H4 (cell line): ENCODE measurements around the gene EXD3. TPM values are rescaled to one million over a fixed set of nuclear protein-coding genes. Genes with fewer than 3 reads are reported as not detected.

ENCODE experiments used
- DNase-seq: peaks from one replicate; pipeline ENCODE4 v3.0.0-alpha.2; 2015; ENCODE audit warnings: low spot score
- total RNA-seq: library from RNA; depleted of rRNA; stranded (reverse); fragments of >200 nt; shearing (Covaris generic); gene quantifications from 2 replicates; pipeline ENCODE4 v1.2.3, GENCODE V29; 2014

EXD3 gene
- total RNA-seq, 1 experiment from 2014 or later = 2.8 TPM

DNA sequence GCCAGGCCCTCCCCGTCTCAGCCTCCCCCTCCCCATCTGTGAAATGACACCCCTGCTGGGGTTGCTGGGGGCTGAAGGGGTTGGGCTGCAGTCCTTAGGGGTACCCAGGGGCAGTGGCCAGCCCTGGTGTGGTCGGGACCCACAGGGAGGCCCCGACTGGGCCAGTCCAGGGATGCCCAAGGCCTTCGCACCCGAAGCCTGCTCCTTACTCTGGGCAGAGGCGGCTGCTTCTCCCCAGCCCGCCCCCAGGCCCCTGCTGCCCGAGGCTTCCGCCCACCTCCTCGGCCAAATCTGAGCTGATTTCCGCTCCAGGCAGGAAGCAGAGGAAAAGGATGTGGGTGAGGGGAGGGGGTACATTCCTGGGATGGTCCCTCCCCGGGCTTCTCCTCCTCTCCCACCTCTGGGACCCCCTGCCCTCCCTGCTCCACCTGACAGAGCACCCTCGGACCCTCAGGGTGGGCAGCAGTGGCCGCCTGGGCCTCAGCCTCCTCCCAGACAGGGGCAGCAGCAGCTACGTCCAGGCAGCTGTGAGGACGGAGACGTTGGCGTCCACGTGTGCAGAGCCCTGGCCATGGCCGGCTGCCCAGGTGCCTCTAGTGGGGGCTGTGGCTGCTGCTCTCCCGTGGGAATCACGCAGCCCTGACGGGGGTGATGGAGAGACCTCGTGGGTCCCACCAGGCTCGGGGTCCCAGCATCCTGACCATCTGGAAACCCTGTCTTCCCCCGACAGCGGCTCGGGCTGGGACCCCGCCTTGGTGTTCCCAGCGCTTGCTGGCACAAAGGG lies 116.7 kb downstream of the EXD3 start:
- no peak for DNase-seq

DNA sequence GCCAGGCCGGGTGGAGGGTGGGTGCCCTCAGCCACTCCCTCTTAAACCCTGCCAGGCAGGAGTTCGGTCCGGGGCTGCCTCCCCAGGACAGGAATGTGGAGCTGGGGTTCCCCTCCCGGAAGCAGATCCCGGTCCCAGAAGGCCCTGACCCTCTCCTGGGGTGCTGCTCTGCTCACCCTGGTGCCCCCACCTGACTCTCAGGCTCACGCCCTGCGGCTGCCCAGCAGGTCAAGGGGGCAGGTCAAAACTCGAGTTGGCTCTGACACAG lies 117.2 kb downstream of the EXD3 start:
- no peak for DNase-seq

DNA sequence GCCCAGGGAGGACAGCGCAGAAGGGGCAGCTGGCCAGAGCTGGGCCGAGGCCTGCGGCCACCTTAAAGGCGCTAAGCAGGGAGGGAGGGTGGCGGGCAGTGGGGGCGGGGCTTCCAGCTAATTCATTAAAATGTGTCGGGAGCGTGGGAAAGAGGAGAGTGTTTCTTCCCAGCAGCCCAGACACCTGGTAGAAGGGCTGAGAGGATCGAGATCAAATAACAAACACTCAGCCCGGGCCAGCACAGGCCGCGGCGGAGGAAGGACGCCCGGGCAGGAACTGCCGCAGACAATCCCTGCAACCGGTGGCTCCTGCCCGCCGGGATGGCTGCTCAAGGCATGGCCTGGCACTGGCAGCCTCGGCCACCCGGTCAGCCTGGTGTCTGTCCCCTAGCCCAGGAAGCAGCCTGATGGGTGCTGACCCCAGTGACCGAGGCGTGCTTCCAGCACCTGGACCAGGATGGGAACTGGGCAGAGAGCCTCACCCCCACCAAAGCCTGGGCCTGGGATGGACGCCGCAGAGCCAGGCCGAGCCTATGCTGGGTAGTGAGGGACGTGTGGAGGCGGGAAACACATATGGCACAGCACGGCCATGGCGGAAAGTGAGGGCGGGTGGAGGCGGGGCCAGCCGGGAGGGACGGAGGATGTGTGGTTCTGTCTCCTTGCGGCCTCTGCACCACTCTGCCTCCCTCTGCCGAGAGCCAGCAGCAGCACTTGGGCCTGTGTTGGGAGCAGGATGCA lies 117.7 kb downstream of the EXD3 start:
- no peak for DNase-seq

DNA sequence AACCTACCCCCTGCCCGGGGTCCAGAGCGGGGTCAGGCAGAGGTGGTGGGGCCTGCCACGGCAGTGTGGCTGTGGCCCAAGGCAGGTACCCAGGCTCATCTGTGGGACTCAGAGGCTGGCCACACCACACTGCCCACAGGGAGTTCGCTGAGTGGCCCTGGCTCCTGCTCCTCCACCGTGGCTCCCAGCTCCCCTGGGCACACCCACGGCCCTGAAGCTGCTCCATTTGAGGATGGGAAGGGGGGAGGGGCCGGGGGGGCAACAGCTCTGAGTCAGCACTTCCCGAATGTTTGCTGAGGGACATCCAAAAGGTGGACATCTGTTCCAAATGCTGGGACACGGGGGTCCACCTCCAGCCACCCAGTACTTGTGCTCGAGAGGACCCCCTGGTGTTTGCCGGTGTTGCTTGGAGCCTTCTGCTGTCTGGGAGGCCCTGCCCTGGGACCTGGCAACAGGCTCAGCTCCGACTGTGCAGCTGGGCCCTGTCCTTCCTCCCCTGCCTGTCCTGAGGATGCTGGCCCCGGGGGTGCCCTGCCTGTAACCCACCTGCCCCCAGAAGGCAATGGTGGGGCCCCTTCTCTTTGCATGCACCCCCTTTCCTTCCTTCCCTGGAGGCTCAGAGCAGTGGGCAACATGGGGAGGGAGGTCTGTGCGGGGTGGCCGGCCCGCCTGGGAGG lies 118.4 kb downstream of the EXD3 start:
- no peak for DNase-seq

DNA sequence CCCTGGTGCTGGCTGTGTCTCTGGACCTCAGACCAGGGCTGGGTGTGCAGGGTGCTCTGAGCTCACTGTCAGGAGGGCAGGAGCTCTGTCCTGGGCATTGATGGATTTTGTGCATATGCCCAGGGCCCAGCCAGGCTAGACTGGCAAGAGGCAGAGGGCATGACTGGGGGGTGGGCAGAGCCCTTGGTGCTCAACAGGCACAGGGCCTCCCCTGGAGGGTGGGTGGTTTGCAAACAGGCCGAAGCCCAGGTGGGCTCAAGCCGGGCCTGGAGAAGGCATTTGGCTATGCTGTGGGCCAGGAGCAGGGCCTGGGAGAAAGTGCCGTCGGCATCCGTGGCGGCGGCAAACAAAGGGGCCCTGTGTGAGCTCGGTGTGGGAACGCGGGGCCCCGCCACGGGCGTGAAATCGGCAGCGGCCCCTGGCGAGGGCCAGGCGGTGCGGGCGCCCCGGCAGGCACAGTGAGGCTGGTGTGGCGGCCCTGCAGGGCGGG lies 119.0 kb downstream of the EXD3 start:
- no peak for DNase-seq

DNA sequence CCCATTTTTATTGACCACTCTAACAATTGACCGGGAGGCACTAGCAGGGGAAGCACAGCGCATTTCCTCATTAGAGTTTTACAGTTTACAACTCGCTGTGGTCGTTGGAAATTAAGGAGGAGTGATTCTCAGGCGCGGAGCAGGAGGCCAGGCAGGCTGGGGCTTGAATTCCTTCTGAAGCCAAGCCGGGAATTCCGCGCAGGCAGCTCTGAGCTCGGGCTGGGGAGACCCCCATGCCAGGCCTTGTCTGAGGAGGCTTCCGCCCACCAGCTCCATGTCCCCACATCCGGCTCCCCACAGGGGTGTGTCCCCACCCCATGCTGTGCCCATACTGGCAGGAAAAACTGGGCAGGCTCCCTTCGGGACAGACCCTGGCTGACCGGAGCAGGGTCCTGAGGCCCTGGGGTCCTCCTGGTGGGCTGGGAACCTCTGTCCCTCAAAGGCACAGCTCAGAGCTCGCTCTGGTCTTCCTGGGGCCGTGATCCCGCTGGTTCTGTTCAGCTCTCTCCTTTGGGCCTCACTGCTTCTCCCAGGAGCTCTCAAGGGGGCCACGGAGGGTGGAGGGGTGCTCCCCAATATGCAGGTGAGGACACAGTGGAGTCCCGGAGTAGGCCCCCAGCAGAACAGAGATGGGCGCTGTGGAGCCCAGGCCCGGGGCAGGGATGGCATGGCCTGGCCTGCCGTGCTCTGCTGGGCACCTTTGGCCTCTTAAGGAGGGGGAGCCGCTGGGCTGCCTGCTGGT lies 119.6 kb downstream of the EXD3 start:
- no peak for DNase-seq

DNA sequence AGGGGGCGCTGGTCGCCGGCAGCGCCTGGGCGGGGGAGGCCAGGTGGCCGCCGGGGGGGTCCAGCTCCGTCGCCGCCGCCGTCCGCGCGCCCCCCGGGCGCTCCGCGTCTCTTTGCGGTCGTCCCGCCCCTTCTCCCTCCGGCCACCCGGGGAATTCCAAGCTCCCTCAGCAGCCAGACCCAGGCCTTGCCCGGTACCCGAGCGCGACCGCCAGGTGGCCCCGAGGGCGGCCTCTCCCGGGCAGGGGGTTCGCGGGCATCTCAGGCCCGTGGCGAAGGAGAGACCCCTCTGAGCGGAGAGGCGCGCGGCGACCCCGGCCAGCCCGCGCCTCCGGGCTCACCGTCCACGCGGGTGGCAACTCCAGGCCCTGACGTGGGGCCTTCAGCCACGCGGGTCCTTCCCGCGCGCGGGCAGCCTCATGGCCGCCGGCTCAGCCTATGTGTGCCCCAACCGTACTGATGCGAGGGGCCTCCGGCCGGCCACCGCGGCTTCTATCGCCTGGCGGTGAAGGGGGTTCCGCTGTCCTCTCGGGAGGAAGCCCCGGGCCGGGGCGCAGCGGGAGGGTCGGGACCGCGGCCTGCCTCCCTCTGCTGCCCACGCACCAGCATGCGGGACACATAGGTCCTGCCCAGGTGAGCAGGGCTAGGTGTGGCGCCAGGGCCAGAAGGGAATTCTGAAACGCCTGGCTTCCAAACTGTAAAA lies 120.4 kb downstream of the EXD3 start:
- no peak for DNase-seq

DNA sequence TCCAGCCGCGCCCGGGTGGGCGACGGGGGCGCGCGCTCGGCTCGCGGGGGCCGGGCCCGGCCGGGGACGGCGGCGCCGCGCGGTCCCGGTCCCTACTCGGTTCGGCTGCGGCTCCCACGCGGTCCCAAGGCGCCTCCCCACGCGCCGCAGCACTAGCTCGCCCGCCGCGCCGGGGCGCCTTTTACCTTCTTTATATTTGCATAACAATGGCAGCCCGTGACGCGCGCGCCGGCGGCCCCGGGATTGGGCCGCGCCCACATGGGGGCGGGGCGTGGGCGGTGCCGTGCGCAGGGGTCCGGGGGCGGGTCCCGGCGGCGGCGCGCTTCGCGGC lies 120.9 kb downstream of the EXD3 start, which contains the start of gene NRARP:
NRARP (minus strand) TSS at position 154 of the 331 bp plus-strand sequence. CDS start 343 bp downstream, outside the sequence.
- peak; percentile 47 for DNase-seq

DNA sequence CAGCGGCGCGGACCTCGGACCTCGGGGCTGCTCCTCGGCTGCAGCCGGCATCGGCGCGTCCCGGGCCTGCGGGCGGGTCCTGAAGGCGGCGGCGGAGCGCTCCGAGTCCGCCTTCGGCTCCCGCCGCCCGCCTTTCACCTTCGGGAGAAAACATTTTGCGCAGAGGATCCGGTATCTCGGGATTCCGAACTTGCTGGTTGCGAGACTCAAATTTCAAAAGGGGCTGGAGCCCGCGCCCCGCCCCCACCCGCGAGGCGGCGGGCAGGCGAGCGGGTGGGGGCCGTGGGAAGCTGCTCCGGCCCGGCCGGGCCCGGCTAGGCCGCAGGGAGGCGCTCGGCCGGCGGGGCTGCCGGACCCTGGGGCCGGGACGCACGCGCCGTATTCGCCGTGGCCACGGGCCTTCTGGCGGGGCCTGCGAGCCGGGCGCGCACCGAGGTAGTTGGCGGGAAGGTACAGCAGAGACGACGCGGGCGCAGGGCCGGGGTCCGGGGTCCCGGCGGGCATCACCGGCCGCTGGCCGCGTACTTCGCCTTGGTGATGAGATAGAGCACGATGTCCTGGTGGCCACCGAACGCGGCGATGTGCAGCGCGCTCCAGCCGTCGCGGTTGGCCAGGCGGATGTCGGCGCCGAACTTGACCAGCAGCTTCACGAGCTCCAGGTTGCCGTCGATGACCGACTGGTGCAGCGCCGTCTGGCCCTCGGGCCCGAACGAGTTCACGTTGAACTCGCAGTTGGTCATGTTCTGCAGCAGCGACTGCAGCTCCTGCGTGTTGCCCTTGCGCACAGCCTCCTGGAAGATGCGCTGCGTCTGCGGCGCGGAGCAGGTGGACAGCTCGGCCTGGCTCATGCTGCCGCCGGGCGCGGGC lies 121.6 kb downstream of the EXD3 start:
- no peak for DNase-seq

DNA sequence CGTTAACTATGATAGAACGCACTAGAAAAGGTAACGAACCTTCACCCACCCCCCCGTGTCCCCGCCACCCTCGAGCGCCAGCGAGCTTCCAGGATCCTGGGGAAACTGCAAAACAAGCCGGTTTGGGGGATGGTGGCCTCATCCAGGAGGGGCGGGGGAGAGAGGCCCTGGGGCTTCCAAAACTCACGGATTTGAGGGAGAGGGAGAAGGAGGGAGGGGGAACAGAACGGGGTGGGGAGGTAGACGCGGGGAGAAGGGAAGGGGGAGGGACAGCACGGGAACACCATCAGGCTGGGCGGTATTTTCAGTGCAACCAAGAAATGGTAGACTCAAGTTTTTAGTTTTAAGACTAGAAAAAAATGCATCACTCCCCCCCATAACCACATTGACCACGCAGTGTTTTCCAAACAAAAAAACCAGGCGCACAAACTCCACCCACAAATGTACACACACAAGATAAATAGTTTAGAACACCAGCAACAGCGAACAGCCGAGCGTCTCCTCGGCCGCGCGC lies 122.3 kb downstream of the EXD3 start:
- peak; percentile 41 for DNase-seq

DNA sequence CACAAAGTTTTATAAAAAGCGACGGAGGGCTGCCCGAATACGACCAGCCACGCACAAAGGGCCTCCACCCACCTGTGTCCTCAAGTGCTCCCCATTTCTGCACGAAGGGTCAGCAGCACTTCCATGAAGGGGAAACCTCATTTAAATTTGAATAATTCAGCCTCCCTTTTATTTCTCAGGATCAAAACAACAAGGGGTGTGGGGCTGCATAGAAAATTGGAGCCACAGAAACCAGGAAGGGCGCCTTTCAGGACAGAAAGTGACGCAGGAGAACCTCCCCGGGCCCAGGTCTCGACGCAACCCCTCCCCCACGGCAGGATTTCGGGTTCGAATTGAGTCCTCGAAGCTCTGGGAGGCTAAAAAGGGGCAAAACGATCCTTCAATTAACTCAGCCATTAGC lies 123.0 kb downstream of the EXD3 start:
- no peak for DNase-seq

DNA sequence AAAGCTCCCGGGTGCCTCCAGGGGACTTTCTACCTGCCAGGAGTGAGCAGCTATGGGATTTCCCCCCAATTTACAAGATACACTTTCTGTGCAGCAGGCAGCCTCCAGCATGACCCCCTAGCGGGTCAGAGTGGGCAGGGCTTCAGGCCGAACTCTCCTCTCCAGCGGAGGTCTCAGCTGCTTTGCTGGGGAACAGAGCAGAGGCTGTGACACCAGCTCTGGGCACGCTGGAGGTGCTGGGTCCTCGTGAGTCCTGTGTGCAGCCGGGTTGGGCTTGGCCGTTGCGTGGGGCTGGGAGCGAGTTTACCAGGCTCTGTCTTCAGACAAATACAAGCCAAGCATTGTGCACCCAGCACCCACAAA lies 123.8 kb downstream of the EXD3 start:
- no peak for DNase-seq

DNA sequence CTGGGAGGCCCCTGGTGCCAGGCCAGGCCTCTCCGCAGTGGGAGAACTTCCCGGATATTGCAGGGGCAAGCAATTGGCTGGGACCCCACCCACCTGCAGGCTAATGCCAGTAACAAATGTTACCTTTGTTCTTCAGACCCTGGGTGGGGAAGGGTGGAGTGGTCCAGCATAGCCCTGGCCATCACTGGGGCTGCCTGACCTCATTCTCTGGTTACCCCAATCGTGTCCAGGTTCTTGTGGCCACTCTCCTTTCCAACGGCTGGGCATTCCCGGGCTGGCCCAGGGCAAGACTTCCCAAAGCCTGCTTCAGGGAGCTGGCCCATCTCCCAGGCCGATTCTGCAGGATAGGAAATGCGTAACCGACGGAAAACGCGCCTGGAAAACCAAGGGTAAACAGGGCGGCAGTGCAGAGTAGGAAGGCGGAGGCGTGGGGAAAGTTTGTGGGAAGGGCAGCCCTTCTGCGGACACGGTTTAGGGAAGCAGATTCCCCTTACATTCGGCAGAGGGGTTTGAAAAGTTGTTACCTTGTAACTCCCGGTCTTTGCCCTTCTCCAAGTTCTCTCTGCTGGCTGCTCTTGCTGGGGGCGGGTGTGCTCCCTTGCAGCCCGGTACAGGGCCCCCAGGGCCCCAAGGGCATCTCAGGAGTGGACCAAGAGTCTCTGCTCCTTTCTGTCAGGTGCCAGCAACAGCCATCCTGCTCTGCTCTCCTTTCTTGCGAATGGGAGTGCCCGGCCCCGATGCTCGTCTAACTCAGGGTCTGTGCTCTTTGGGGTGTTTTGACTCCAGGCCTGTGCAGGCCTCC lies 124.4 kb downstream of the EXD3 start:
- no peak for DNase-seq

DNA sequence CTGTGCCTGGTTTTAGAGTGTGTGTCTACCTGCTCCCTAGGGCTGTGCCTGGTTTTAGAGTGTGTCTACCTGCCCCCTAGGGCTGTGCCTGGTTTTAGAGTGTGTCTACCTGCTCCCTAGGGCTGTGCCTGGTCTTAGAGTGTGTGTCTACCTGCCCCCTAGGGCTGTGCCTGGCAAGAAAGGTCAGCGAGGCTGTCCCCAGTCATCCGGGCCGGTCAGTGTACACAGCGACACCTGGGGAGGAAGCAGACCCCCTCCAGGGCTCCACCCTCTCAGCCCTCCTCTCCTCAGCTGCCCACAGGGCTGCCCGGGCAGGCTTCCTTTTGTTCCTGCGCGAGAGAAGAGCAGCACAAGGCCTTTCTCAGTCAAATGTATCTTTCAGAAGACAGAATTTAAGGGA lies 125.0 kb downstream of the EXD3 start:
- no peak for DNase-seq

DNA sequence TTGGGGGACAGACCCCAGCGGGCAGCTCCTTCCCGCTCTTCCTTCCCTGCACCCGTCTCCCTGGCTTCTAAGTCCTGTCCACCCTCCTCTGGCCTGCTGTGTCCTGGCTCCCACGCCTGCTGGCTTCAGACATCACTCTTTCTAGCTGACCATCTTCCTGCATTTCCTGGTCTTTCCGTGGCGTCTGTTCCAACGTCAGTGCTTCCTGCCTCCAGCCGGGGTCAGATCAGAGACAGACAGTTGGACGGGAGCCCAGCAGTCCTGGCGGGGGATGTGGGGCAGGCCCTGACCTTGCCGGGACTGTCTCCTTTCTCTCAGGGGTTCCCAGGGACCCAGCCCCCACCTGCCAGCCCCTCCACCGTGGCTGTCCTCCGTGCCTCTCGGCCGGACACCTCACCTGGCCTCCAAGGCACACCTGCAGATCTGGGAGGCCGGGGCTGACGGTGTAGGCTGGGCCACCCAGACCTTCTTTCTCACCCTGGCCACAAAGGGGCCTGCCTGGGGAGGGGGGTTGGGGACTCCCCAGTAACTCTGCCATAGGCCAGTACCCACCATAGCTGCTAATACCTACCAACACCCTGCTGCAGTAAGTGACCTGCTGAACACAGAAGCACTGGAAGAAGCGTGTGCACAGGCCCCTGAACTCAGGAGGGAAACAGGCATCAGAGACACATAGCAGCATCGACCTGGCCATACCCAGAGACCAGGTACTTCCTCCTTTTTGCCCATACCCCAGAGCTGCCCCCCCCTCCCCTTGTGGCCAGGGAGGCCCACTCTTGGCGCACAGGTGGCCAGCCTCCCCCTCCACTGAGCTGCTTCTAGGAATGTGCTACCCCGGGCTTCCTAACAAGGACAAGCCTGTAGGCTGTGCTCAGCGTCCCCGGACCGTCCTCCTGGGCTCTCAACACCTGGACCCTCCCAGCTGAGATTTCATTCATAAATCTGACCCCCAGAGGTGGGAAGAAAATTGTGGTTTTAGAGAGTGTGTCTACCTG lies 126.0 kb downstream of the EXD3 start:
- DNase-seq = no peak

DNA sequence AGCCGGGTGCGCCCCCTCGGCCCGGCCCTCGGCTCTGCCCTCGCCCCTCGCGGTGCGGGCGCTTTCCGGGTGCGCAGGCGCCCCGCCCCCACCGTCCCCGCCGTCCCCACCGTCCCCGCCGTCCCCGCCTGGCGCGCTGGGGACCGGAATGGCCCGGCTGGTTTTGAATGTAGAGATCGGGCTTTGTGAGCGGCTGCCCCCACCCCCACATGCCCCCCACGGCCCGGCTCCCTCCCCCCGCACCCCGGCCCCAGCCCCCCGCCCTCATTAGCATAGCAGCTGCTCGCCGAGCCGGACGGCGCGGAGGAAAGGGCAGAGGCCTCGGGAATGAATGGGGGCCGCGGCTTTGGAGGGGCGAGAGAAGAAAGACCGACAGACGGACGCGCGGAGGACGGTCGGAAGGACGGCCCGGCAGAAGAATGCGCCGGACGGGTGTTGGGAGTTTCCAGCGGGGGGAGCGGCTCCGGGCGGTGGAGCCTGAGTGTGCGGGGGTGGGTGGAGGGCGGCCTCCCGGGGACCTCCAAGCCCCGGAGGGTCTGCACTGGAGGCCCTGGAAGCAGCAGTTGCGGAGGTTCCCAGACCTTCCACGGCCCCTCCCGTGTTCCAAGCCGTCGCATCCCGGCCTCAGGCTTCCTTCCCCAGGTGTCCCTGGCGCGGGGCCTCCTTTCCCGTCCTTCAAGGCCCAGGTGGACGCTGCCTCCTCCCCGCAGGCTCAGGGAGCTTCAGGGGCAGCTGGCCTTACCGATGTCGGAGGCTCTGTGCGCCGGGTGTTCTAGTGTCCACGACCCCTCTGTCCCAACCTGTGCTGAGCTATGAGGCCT lies 126.9 kb downstream of the EXD3 start:
- DNase-seq = no peak

DNA sequence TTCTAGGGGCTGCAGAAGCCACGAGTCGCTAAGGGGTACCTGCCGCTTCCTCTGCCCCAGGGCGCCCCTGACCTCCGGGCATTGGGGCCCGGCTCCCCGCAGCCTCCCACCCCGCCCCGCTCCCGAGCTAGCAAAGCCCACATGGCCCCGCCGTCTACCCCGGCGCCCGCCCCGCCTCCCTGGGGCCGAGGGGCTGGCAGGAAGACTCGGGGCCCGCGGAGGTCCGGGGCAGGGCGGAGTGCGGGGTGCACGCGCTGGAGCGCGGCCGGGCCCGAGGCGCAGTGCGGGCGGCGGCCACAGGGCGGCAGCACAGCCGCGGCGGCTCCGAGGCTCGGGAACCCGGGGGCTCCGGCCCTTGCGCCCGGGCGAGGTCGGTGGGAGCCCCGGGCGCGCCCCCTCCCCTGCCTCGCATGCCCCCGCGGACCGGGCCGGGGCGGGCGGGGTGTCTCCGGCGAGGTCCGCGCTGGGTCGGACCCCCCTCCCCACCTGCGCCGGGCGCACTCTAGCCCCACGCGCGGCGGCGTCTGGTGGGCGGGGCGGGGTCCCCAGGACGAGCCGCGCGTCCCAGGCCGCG lies 127.6 kb downstream of the EXD3 start:
- no peak for DNase-seq
